Spleen (tissue), 7 donors: ENCODE measurements around the gene AGPAT3.

ENCODE experiments used
- POLR2A ChIP-seq, 3 donors: fragments of 450-650 bp; IDR thresholded peaks; one replicate each; pipeline ENCODE4 v1.5.1; 2017; ENCODE audit warnings: antibody characterized with exemption in 3 of 3, mild to moderate bottlenecking in 1 of 3
- TF ChIP-seq, protein P1 (sequence below), 11 experiments: fragments of 200-600 bp in 7 of 11; fragments of 450-650 bp in 4 of 11; sonication (generic) in 4 of 11; IDR thresholded peaks in 8 of 11; conservative IDR thresholded peaks in 3 of 11; 1 replicate in 7 of 11; 2 replicates in 4 of 11; pipeline versions ENCODE4 v1.4.0 to v1.8.0; 2016 to 2021; ENCODE audit warnings: antibody characterized with exemption in 11 of 11, inconsistent platforms in 4 of 11, mild to moderate bottlenecking in 1 of 11
- donor health status: DM: no; HTN: no; CAD: no; lungs with moderate emphysema.
- donor health status: DM: no; HTN: no; CAD: no.
- donor health status: DM: no; HTN: no; CAD: no.

DNA sequence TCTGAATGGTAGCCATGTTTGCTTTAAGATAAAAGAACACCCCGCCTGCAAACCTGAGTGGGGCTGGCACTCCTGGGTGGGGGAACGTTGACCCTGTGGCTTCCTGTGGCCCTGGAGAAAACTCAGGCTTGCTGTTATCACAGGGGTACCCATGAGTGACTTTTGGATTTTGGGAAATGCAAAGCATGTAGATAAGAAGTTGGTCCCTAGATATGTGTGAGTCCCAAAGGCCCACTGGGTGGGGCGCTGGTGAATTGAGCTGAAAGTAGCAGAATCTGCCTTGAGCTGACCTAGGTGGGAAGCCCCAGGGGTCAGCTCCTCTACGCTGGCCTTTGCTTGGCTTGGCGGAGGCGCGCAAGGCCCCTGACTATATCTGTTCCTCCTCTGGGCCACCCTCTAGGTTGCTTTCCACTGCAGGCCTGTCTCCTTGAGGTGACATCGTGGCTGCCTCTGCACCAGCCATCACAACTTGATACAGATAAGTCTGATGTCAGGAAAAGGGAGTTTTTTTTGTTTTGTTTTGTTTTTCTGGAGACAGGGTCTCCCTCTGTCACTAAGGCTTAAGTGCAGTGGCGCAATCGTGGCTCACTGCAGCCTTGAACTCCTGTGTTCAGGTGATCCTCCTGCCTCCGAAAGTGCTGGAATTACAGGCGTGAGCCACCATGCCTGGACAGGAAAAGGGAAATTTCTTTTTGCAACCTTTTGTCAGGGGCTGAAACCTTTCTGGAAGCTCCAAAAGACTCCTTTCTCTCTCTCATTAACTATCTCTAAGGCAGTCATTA, 72.2 kb downstream of the AGPAT3 start:
- TF ChIP-seq, protein P1, sequence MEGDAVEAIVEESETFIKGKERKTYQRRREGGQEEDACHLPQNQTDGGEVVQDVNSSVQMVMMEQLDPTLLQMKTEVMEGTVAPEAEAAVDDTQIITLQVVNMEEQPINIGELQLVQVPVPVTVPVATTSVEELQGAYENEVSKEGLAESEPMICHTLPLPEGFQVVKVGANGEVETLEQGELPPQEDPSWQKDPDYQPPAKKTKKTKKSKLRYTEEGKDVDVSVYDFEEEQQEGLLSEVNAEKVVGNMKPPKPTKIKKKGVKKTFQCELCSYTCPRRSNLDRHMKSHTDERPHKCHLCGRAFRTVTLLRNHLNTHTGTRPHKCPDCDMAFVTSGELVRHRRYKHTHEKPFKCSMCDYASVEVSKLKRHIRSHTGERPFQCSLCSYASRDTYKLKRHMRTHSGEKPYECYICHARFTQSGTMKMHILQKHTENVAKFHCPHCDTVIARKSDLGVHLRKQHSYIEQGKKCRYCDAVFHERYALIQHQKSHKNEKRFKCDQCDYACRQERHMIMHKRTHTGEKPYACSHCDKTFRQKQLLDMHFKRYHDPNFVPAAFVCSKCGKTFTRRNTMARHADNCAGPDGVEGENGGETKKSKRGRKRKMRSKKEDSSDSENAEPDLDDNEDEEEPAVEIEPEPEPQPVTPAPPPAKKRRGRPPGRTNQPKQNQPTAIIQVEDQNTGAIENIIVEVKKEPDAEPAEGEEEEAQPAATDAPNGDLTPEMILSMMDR (IDR thresholded peaks at IDR 0.05 in 8 of 11, conservative IDR thresholded peaks at IDR 0.05 in 3 of 11) = no peak
- TF ChIP-seq POLR2A (IDR thresholded peaks at IDR 0.05) = no peak
